Thyroid gland (tissue), 4 donors: ENCODE data around the gene RAP1GAP2. TPM values are rescaled to one million over a fixed set of nuclear protein-coding genes. Genes with fewer than 3 reads are reported as not detected.

ENCODE experiments used
- DNase-seq, 2 donors: peaks; one replicate each; pipeline ENCODE4 v3.0.0-alpha.2; 2019
- H3K27ac ChIP-seq, 3 donors: fragments of 200-600 bp; sonication (generic); 1 replicate in 2 of 3; 2 replicates in 1 of 3; pipeline ENCODE4 v1.5.1; 2016 to 2019; ENCODE audit warnings: mild to moderate bottlenecking in 1 of 3, moderate library complexity in 1 of 3
- H3K27me3 ChIP-seq: fragments of 200-600 bp; sonication (generic); one replicate; pipeline ENCODE4 v1.5.1; 2019
- H3K36me3 ChIP-seq, 2 donors: fragments of 200-600 bp; sonication (generic); one replicate each; pipeline ENCODE4 v1.5.1; 2016 to 2019
- H3K4me1 ChIP-seq, 2 donors: fragments of 200-600 bp; sonication (generic); one replicate each; pipeline ENCODE4 v1.5.1; 2017 to 2019
- H3K4me3 ChIP-seq, 3 donors: fragments of 200-600 bp; sonication (generic); replicated peaks in 1 of 3; 1 replicate in 2 of 3; 2 replicates in 1 of 3; pipeline ENCODE4 v1.5.1; 2016; ENCODE audit warnings: mild to moderate bottlenecking in 1 of 3
- H3K9me3 ChIP-seq: fragments of 200-600 bp; sonication (generic); one replicate; pipeline ENCODE4 v1.5.1; 2017
- POLR2A ChIP-seq, 2 donors: fragments of 450-650 bp; IDR thresholded peaks; one replicate each; pipeline ENCODE4 v1.6.1; 2017; ENCODE audit warnings: antibody characterized with exemption in 2 of 2, mild to moderate bottlenecking in 2 of 2, moderate library complexity in 1 of 2
- WGBS, 2 donors: methylation state at CpG; one replicate each; pipeline ENCODE4 v1.1.5; 2017; 5-methylcytosine and 5-hydroxymethylcytosine counted together
- intact Hi-C: fragments of 100-400 bp; cut with DNase I; formaldehyde crosslinking; loops from one replicate; pipeline ENCODE4 v1.15.1; 2023
- total RNA-seq, 4 donors: library from RNA; depleted of rRNA; stranded (reverse); fragments of >200 nt; gene quantifications; one replicate each; pipeline ENCODE4 v1.2.3, GENCODE V29; 2016
- TF ChIP-seq, protein P1 (sequence below), 6 experiments: fragments of 200-600 bp in 3 of 6; fragments of 450-650 bp in 3 of 6; sonication (generic) in 3 of 6; IDR thresholded peaks; one replicate each; pipeline ENCODE4 v1.5.1; 2016 to 2019; ENCODE audit warnings: antibody characterized with exemption in 6 of 6, mild to moderate bottlenecking in 2 of 6, inconsistent platforms in 1 of 6, moderate library complexity in 1 of 6

The RAP1GAP2 gene
- total RNA-seq, 4 donors from 2014 or later, result 5.9 to 8.4 (median 6.8) TPM

DNA sequence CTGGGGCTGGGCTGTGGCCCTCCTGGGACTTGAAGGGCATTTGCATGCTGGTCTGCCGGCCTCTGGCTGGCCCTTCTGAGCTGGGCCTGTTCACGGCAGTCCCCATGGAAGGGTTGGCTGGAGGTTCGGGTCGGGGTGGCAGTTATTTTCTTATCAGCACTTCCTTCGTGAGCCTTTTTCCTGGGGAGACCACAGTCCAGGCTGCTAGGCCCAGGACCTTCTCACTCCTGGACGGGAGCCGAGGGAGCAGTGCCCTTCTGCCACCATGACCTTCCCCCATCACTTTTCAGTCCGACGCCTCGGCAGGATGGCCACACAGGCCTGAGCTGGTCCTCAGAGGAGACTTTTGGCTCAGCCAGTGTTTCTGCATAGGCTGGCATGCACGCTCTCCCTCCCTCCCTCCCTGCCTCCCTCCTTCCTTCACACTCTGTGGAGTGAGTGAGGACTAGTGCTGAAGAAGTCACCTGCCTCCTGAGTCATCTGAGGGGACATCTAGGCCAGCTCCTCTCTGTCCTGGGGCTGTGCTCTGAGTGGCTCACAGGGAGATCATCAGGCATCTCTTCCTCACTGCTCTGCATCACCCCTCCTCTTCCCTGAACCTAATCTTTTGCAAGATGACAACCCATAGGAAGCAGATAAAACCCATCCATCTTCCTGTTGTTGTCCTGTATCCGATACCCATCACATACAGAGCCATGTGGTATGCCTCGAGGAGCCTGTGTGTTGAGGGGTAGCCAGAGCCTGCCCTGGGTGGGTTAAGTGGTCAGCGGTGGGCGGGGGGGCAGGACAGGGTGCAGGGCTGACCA lies 109.7 kb downstream of the RAP1GAP2 start:
- no peak for TF ChIP-seq POLR2A (IDR thresholded peaks at IDR 0.05)
- TF ChIP-seq, protein P1, sequence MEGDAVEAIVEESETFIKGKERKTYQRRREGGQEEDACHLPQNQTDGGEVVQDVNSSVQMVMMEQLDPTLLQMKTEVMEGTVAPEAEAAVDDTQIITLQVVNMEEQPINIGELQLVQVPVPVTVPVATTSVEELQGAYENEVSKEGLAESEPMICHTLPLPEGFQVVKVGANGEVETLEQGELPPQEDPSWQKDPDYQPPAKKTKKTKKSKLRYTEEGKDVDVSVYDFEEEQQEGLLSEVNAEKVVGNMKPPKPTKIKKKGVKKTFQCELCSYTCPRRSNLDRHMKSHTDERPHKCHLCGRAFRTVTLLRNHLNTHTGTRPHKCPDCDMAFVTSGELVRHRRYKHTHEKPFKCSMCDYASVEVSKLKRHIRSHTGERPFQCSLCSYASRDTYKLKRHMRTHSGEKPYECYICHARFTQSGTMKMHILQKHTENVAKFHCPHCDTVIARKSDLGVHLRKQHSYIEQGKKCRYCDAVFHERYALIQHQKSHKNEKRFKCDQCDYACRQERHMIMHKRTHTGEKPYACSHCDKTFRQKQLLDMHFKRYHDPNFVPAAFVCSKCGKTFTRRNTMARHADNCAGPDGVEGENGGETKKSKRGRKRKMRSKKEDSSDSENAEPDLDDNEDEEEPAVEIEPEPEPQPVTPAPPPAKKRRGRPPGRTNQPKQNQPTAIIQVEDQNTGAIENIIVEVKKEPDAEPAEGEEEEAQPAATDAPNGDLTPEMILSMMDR (IDR thresholded peaks at IDR 0.05), result no peak
- no peak overlapping the region for H3K4me3 ChIP-seq
- H3K36me3 ChIP-seq, result no peaks in the 10 kb centered on the region
- no peak overlapping the region for H3K27ac ChIP-seq
- H3K9me3 ChIP-seq, result no peaks in the 10 kb centered on the region
- peaks cover 0 to 17% of the 10 kb centered on the region in 2 donors for H3K4me1 ChIP-seq
- H3K27me3 ChIP-seq, result no peaks in the 10 kb centered on the region
- 82 to 90% methylated on average over 14 to 15 of the region's 15 CpGs for WGBS, 2 donors
- DNase-seq, result no peak
- intact Hi-C loops, result no loop called here

- Histone ChIP-seq H3K27ac (no peak overlapping the region), H3K4me3 (no peak overlapping the region), H3K36me3 (no peaks in the 10 kb centered on the region), H3K27me3 (no peaks in the 10 kb centered on the region), H3K4me1 (peaks cover 0 to 24% of the 10 kb centered on the region in 2 donors), H3K9me3 (no peaks in the 10 kb centered on the region)
- WGBS, 2 donors, result 87 to 89% methylated on average over 6 of the region's 6 CpGs
- TF ChIP-seq, protein P1 (IDR thresholded peaks at IDR 0.05), result no peak
- no peak for TF ChIP-seq POLR2A (IDR thresholded peaks at IDR 0.05)
- DNase-seq, result no peak
- intact Hi-C loops, result no loop called here
Measured at GRCh38 chr17:2906901-2907300, 110.7 kb downstream of the RAP1GAP2 start.

DNA sequence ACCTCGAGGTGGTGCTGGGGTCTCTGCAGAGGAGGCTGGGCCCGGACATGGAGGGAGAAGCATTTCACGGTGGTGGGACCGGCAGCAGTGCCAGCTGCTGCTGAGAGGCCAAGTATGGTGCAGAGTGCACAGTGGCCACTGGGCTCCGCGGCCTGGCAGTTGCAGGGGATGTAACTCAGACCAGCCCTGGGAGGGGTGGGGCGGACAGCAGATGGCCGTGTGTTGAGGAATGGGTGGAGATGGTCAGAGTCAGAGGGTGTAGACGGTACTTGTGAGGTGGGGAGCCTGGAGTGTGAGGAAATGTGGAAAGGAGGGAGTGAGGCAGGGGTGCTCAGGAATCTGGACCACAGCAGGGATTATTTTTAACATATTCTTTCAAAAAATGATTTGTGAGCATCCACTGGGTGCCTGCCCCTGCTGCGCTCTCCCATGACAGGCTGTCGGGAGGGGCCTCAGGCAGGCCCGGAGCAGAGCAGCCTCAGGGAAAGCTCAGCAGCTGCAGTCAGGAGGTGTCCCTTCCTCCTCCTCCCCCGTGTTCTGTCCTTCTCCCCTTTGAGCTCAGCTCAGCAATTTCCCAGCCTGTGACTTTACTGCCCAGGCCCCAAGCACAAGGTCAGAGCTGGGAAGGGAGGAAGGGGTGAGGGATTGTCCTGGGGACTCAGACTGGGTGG lies 113.1 kb downstream of the RAP1GAP2 start:
- Histone ChIP-seq H3K4me3 (no peak overlapping the region), H3K9me3 (no peaks in the 10 kb centered on the region), H3K27ac (no peak overlapping the region), H3K4me1 (peaks cover 0 to 12% of the 10 kb centered on the region in 2 donors), H3K27me3 (no peaks in the 10 kb centered on the region), H3K36me3 (no peaks in the 10 kb centered on the region)
- DNase-seq, result no peak
- TF ChIP-seq POLR2A (IDR thresholded peaks at IDR 0.05), result no peak
- TF ChIP-seq, protein P1 (IDR thresholded peaks at IDR 0.05), result no peak
- 81 to 91% methylated on average over 13 of the region's 13 CpGs for WGBS, 2 donors
- intact Hi-C loops, result no loop called here

GRCh38 chr17:2909846-2910234 lies 113.6 kb downstream of the RAP1GAP2 start:
- H3K36me3 ChIP-seq, result no peaks in the 10 kb centered on the region
- H3K27me3 ChIP-seq, result no peaks in the 10 kb centered on the region
- no peaks in the 10 kb centered on the region for H3K9me3 ChIP-seq
- H3K4me1 ChIP-seq, result peaks cover 0 to 11% of the 10 kb centered on the region in 2 donors
- DNase-seq, result no peak
- H3K4me3 ChIP-seq, result no peak overlapping the region
- no peak overlapping the region for H3K27ac ChIP-seq
- 83 to 100% methylated on average over 3 to 4 of the region's 4 CpGs for WGBS, 2 donors
- intact Hi-C loops, result no loop called here
- TF ChIP-seq, protein P1 (IDR thresholded peaks at IDR 0.05), result no peak
- no peak for TF ChIP-seq POLR2A (IDR thresholded peaks at IDR 0.05)
